Measurements from ENCODE around the gene THOC1. TPM values are rescaled to one million over a fixed set of nuclear protein-coding genes. Genes with fewer than 3 reads are reported as not detected.

The THOC1 gene
- 20.9 and 23.1 TPM in 2 replicates for polyA plus RNA-seq (2013)

- peak within 1 kb of the TSS; percentile 98 for H3K14ac ChIP-seq (ENCODE audit: low read length)
- peak within 1 kb of the TSS; percentile 99 for H4K12ac ChIP-seq (ENCODE audit: low read depth, low read length)
- peak within 1 kb of the TSS; percentile 99 for H2AFZ ChIP-seq (ENCODE audit: insufficient read depth, low read length, poor library complexity)
- H4K8ac ChIP-seq (ENCODE audit: low read depth, low read length), result peak within 1 kb of the TSS; percentile 100
- H2BK5ac ChIP-seq (ENCODE audit: low read depth, low read length, poor library complexity), result peak within 1 kb of the TSS; percentile 87
- H3K79me2 ChIP-seq (ENCODE audit: control insufficient read depth, insufficient read depth, low read length, poor library complexity), result peaks cover 11% of the 10 kb centered on the region
- H2AK5ac ChIP-seq (ENCODE audit: low read length), result peak within 1 kb of the TSS; percentile 72
- peaks cover 8% of the 10 kb centered on the region for H3K79me1 ChIP-seq (ENCODE audit: low read length)
- H3K27ac ChIP-seq (ENCODE audit: low read depth, low read length), result peak within 1 kb of the TSS; percentile 48
- no peaks in the 10 kb centered on the region for H3K9me3 ChIP-seq (ENCODE audit: insufficient read depth, low read depth, low read length)
- H4K91ac ChIP-seq (ENCODE audit: low read depth, low read length), result peak within 1 kb of the TSS; percentile 92
- H3K4me2 ChIP-seq (ENCODE audit: low read length), result peak within 1 kb of the TSS; percentile 70
- H3K27me3 ChIP-seq (ENCODE audit: insufficient read depth, low read length), result no peaks in the 10 kb centered on the region
- H3K4me3 ChIP-seq (ENCODE audit: low read depth, low read length), result peak within 1 kb of the TSS; percentile 90
- WGBS (ENCODE audit: extremely low coverage, insufficient coverage, insufficient read length), result no CpG with 5 or more reads among the region's 69 CpGs
- H3K4me1 ChIP-seq (ENCODE audit: control insufficient read depth in 1 of 2, insufficient read depth in 2 of 2, low read length in 2 of 2), result peaks cover 3% of the 10 kb centered on the region in 2 experiments
- peak within 1 kb of the TSS; percentile 97 for H3K18ac ChIP-seq (ENCODE audit: low read length)
- peak; percentile 93 for DNase-seq
- H3K9ac ChIP-seq (ENCODE audit: low read length), result peak within 1 kb of the TSS; percentile 91
- peak within 1 kb of the TSS; percentile 82 for H2BK120ac ChIP-seq (ENCODE audit: insufficient read depth, low read length, poor library complexity)
- no peaks in the 10 kb centered on the region for H3K36me3 ChIP-seq (ENCODE audit: control insufficient read depth in 1 of 2, insufficient read depth in 2 of 2, low read length in 2 of 2)
- H3K4ac ChIP-seq (ENCODE audit: low read depth, low read length), result peak within 1 kb of the TSS; percentile 69
- no peak within 1 kb of the TSS for H2BK12ac ChIP-seq (ENCODE audit: low read length)
- H3K23ac ChIP-seq (ENCODE audit: low read length), result no peak within 1 kb of the TSS
Measured at GRCh38 chr18:267688-268552, at the start of gene THOC1. TSS of gene THOC1 (minus strand) at chr18:268047. CDS start at chr18:268019, 28 bp downstream.

DNA sequence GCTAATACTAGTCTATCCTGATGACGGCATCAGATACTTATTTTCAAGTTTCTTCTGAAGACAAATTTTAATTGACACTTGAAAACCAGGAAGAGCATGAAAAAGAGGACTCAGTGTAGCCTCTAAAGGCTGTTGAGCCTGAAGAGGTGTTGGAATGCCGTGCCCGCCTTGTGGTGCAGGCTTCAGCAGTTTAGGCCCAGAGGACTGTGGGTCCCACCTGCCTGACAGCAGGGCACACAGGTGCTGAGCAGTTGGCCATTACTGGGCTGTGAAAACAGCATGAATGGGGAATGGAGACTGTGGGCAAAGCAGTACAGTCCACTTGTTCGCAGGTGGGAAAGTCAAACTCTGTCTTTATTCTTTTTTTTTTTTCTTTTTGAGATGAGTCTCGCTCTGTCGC, 49.8 kb upstream of the THOC1 start:
- no CpG with 5 or more reads among the region's 6 CpGs for WGBS (ENCODE audit: extremely low coverage, insufficient coverage, insufficient read length)
- Histone ChIP-seq H2AK5ac (ENCODE audit: low read length) (no peak overlapping the region), H4K12ac (ENCODE audit: low read depth, low read length) (no peak overlapping the region), H3K4ac (ENCODE audit: low read depth, low read length) (no peak overlapping the region), H3K79me1 (ENCODE audit: low read length) (no peaks in the 10 kb centered on the region), H3K14ac (ENCODE audit: low read length) (no peak overlapping the region), H2BK120ac (ENCODE audit: insufficient read depth, low read length, poor library complexity) (no peak overlapping the region), H3K4me2 (ENCODE audit: low read length) (no peak overlapping the region), H3K23ac (ENCODE audit: low read length) (no peak overlapping the region), H4K8ac (ENCODE audit: low read depth, low read length) (no peak overlapping the region), H2BK12ac (ENCODE audit: low read length) (no peak overlapping the region), H2AFZ (ENCODE audit: insufficient read depth, low read length, poor library complexity) (no peak overlapping the region), H3K27me3 (ENCODE audit: insufficient read depth, low read length) (no peaks in the 10 kb centered on the region), H3K4me1 (ENCODE audit: control insufficient read depth in 1 of 2, insufficient read depth in 2 of 2, low read length in 2 of 2) (peaks cover 0 to 1% of the 10 kb centered on the region in 2 experiments), H3K36me3 (ENCODE audit: control insufficient read depth in 1 of 2, insufficient read depth in 2 of 2, low read length in 2 of 2) (no peaks in the 10 kb centered on the region), H3K27ac (ENCODE audit: low read depth, low read length) (no peak overlapping the region), H3K79me2 (ENCODE audit: control insufficient read depth, insufficient read depth, low read length, poor library complexity) (no peaks in the 10 kb centered on the region), H3K9me3 (ENCODE audit: insufficient read depth, low read depth, low read length) (peaks cover 1% of the 10 kb centered on the region), H2BK5ac (ENCODE audit: low read depth, low read length, poor library complexity) (no peak overlapping the region), H3K4me3 (ENCODE audit: low read depth, low read length) (no peak overlapping the region), H3K9ac (ENCODE audit: low read length) (no peak overlapping the region), H3K18ac (ENCODE audit: low read length) (no peak overlapping the region), H4K91ac (ENCODE audit: low read depth, low read length) (no peak overlapping the region)
- DNase-seq, result no peak

GRCh38 chr18:316393-316792, 48.5 kb upstream of the THOC1 start:
- Histone ChIP-seq H3K4me2 (ENCODE audit: low read length) (no peak overlapping the region), H4K91ac (ENCODE audit: low read depth, low read length) (no peak overlapping the region), H3K9me3 (ENCODE audit: insufficient read depth, low read depth, low read length) (peaks cover 1% of the 10 kb centered on the region), H3K79me1 (ENCODE audit: low read length) (no peaks in the 10 kb centered on the region), H3K18ac (ENCODE audit: low read length) (no peak overlapping the region), H3K4ac (ENCODE audit: low read depth, low read length) (no peak overlapping the region), H3K79me2 (ENCODE audit: control insufficient read depth, insufficient read depth, low read length, poor library complexity) (no peaks in the 10 kb centered on the region), H2AK5ac (ENCODE audit: low read length) (no peak overlapping the region), H3K23ac (ENCODE audit: low read length) (no peak overlapping the region), H3K4me3 (ENCODE audit: low read depth, low read length) (no peak overlapping the region), H3K9ac (ENCODE audit: low read length) (no peak overlapping the region), H2AFZ (ENCODE audit: insufficient read depth, low read length, poor library complexity) (no peak overlapping the region), H3K4me1 (ENCODE audit: control insufficient read depth in 1 of 2, insufficient read depth in 2 of 2, low read length in 2 of 2) (no peaks in the 10 kb centered on the region), H3K27me3 (ENCODE audit: insufficient read depth, low read length) (no peaks in the 10 kb centered on the region), H2BK12ac (ENCODE audit: low read length) (no peak overlapping the region), H3K27ac (ENCODE audit: low read depth, low read length) (no peak overlapping the region), H2BK120ac (ENCODE audit: insufficient read depth, low read length, poor library complexity) (no peak overlapping the region), H3K36me3 (ENCODE audit: control insufficient read depth in 1 of 2, insufficient read depth in 2 of 2, low read length in 2 of 2) (no peaks in the 10 kb centered on the region), H4K8ac (ENCODE audit: low read depth, low read length) (no peak overlapping the region), H2BK5ac (ENCODE audit: low read depth, low read length, poor library complexity) (no peak overlapping the region), H4K12ac (ENCODE audit: low read depth, low read length) (no peak overlapping the region), H3K14ac (ENCODE audit: low read length) (no peak overlapping the region)
- WGBS (ENCODE audit: extremely low coverage, insufficient coverage, insufficient read length), result no CpG with 5 or more reads among the region's 8 CpGs
- DNase-seq, result no peak

- H2AK5ac ChIP-seq (ENCODE audit: low read length), result no peak overlapping the region
- H3K79me1 ChIP-seq (ENCODE audit: low read length), result no peaks in the 10 kb centered on the region
- no peak overlapping the region for H2AFZ ChIP-seq (ENCODE audit: insufficient read depth, low read length, poor library complexity)
- H2BK5ac ChIP-seq (ENCODE audit: low read depth, low read length, poor library complexity), result no peak overlapping the region
- no peaks in the 10 kb centered on the region for H3K4me1 ChIP-seq (ENCODE audit: control insufficient read depth in 1 of 2, insufficient read depth in 2 of 2, low read length in 2 of 2)
- H3K27me3 ChIP-seq (ENCODE audit: insufficient read depth, low read length), result no peaks in the 10 kb centered on the region
- no peak overlapping the region for H3K4me2 ChIP-seq (ENCODE audit: low read length)
- no peaks in the 10 kb centered on the region for H3K79me2 ChIP-seq (ENCODE audit: control insufficient read depth, insufficient read depth, low read length, poor library complexity)
- no peak overlapping the region for H3K4ac ChIP-seq (ENCODE audit: low read depth, low read length)
- H3K18ac ChIP-seq (ENCODE audit: low read length), result no peak overlapping the region
- no peak overlapping the region for H4K12ac ChIP-seq (ENCODE audit: low read depth, low read length)
- no peak overlapping the region for H3K23ac ChIP-seq (ENCODE audit: low read length)
- peaks cover 1% of the 10 kb centered on the region for H3K9me3 ChIP-seq (ENCODE audit: insufficient read depth, low read depth, low read length)
- H2BK120ac ChIP-seq (ENCODE audit: insufficient read depth, low read length, poor library complexity), result no peak overlapping the region
- no peak overlapping the region for H4K8ac ChIP-seq (ENCODE audit: low read depth, low read length)
- no peak overlapping the region for H3K9ac ChIP-seq (ENCODE audit: low read length)
- H3K27ac ChIP-seq (ENCODE audit: low read depth, low read length), result no peak overlapping the region
- no peak overlapping the region for H4K91ac ChIP-seq (ENCODE audit: low read depth, low read length)
- DNase-seq, result no peak
- no peaks in the 10 kb centered on the region for H3K36me3 ChIP-seq (ENCODE audit: control insufficient read depth in 1 of 2, insufficient read depth in 2 of 2, low read length in 2 of 2)
- no peak overlapping the region for H3K14ac ChIP-seq (ENCODE audit: low read length)
- H3K4me3 ChIP-seq (ENCODE audit: low read depth, low read length), result no peak overlapping the region
- no peak overlapping the region for H2BK12ac ChIP-seq (ENCODE audit: low read length)
Measured at GRCh38 chr18:313931-314330, 46.1 kb upstream of the THOC1 start.
